ENCODE results near the gene TSKS. TPM values are rescaled to one million over a fixed set of nuclear protein-coding genes. Genes with fewer than 3 reads are reported as not detected.

The TSKS gene
- total RNA-seq, 2 donors from 2014 or later = not detected

- Histone ChIP-seq H3K27me3 (no peaks in the 10 kb centered on the region), H3K9ac (ENCODE audit: low read depth in 2 of 2, low read length in 2 of 2) (peak overlapping the region; percentile 33 to 75), H3K36me3 (no peaks in the 10 kb centered on the region), H3K9me3 (no peaks in the 10 kb centered on the region), H3K4me3 (peak overlapping the region; percentile 67), H3K4me1 (peaks cover 13% of the 10 kb centered on the region), H3K27ac (peak overlapping the region; percentile 87)
- TF ChIP-seq CTCF (IDR thresholded peaks at IDR 0.05) = no peak
- peak; percentile 100 for DNase-seq
- intact Hi-C loops (cut with DNase I) = no loop called here
These were observed 3.2 kb upstream of the TSKS start for GRCh38 chr19:49766007-49766929.

- Histone ChIP-seq H3K27me3 (no peaks in the 10 kb centered on the region), H3K9me3 (no peaks in the 10 kb centered on the region), H3K27ac (no peak overlapping the region), H3K4me1 (peaks cover 13% of the 10 kb centered on the region), H3K4me3 (no peak overlapping the region), H3K9ac (ENCODE audit: low read depth in 2 of 2, low read length in 2 of 2) (no peak overlapping the region), H3K36me3 (no peaks in the 10 kb centered on the region)
- no peak for DNase-seq
- TF ChIP-seq CTCF (IDR thresholded peaks at IDR 0.05) = no peak
- intact Hi-C loops (cut with DNase I) = no loop called here
These were observed 1.2 kb upstream of the TSKS start for GRCh38 chr19:49764341-49764740.

GRCh38 chr19:49761625-49762311 is 1.3 kb downstream of the TSKS start:
- Histone ChIP-seq H3K4me1 (peaks cover 5% of the 10 kb centered on the region), H3K36me3 (no peaks in the 10 kb centered on the region), H3K9ac (ENCODE audit: low read depth in 2 of 2, low read length in 2 of 2) (no peak overlapping the region), H3K9me3 (no peaks in the 10 kb centered on the region), H3K27me3 (no peaks in the 10 kb centered on the region), H3K4me3 (no peak overlapping the region), H3K27ac (no peak overlapping the region)
- TF ChIP-seq CTCF (IDR thresholded peaks at IDR 0.05) = no peak
- DNase-seq = no peak
- intact Hi-C loops (cut with DNase I) = no loop called here

- no peak for DNase-seq
- Histone ChIP-seq H3K4me3 (no peak overlapping the region), H3K36me3 (no peaks in the 10 kb centered on the region), H3K27ac (no peak overlapping the region), H3K9ac (ENCODE audit: low read depth in 2 of 2, low read length in 2 of 2) (no peak overlapping the region), H3K9me3 (no peaks in the 10 kb centered on the region), H3K27me3 (no peaks in the 10 kb centered on the region), H3K4me1 (peaks cover 5% of the 10 kb centered on the region)
- intact Hi-C loops (cut with DNase I) = no loop called here
- no peak for TF ChIP-seq CTCF (IDR thresholded peaks at IDR 0.05)
These were observed 1.9 kb downstream of the TSKS start for GRCh38 chr19:49761249-49761624.

- Histone ChIP-seq H3K4me3 (no peak overlapping the region), H3K36me3 (no peaks in the 10 kb centered on the region), H3K9me3 (no peaks in the 10 kb centered on the region), H3K27ac (no peak overlapping the region), H3K4me1 (no peaks in the 10 kb centered on the region), H3K9ac (ENCODE audit: low read depth in 2 of 2, low read length in 2 of 2) (no peak overlapping the region), H3K27me3 (no peaks in the 10 kb centered on the region)
- no peak for TF ChIP-seq CTCF (IDR thresholded peaks at IDR 0.05)
- intact Hi-C loops (cut with DNase I) = no loop called here
- DNase-seq = no peak
These were observed 4.8 kb downstream of the TSKS start for GRCh38 chr19:49758292-49758691.
